ENCODE data around the gene HLA-C.
"Not testable (repeated sequence)": the region's sequence is repeated elsewhere in the genome, so short reads cannot be mapped to it uniquely, and the experiment has no call there.

The HLA-C gene

DNA sequence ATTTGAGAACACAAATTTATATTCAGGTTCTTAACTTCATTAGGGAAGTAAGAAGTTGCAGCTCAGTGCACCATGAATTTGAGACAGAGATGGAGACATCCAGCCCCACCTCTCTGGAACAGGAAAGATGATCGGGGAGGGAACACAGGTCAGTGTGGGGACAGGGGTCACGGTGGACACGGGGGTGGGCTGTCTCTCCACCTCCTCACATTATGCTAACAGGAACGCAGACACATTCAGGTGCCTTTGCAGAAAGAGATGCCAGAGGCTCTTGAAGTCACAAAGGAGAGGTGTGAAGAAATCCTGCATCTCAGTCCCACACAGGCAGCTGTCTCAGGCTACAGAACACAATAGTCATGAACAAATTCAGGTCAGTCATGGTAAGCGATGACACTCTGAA lies 3.1 kb downstream of the HLA-C start:
- DNase-seq, result no peak

DNA sequence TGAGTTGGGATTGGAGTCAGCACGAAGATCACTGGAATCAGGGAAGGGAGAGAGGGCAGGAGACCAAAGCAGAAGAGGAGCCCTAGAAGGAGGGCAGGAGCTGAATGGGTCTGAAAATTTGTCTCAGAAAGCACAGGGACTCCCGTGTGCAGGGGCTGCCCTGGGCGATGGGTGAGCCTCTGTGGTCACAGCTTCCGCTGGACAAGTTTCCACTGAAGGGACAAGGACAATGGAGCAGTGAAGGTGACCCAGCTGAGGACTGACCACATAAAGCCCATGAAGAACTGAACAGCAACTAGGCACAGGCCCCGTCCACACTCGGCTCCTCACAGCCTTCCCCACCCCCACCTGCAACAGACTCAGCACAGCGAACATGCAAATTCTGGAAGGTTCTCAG lies 3.5 kb downstream of the HLA-C start:
- DNase-seq, result no peak

- DNase-seq, result no peak
These were observed 4.1 kb downstream of the HLA-C start for GRCh38 chr6:31267651-31268368.

DNA sequence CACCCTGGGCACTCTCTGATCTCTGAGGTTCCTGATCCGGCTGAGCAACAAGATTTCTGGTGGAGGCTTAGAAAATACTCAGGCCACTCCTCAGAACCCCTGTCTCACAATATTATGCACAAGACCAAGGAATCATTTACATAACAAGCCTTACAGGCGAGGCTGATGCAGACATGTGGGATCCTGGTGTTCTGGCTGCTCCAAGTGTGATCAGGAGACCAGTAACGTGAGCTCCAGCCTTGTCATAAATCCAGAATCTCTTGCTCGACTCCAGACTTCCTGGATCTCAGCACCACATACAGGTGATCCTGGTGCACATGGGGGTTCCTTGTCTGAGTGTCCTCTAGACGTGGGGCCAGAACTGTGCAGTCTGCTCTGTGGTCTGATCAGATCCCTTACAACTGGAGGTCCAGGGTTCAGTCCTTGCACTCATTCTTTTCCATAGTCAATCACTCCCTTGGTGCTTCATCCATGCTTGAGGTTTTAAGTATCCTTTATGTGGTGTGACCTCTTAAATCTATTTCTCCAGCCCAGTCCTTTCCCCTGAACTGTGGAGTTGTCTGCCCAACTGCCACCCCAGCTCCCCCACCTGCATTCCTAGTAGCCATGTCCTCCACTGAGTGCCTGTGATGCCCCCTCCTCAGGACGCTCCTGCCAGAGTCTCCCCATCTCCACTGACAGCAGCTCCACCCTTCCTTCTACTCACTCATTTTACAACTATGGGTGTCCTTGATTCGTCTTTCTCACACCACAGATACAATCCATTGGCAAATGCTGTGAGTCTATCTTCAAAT lies 5.1 kb downstream of the HLA-C start:
- DNase-seq, result no peak

- DNase-seq, result no peak
These were observed 6.0 kb downstream of the HLA-C start for GRCh38 chr6:31265926-31266325.

DNA sequence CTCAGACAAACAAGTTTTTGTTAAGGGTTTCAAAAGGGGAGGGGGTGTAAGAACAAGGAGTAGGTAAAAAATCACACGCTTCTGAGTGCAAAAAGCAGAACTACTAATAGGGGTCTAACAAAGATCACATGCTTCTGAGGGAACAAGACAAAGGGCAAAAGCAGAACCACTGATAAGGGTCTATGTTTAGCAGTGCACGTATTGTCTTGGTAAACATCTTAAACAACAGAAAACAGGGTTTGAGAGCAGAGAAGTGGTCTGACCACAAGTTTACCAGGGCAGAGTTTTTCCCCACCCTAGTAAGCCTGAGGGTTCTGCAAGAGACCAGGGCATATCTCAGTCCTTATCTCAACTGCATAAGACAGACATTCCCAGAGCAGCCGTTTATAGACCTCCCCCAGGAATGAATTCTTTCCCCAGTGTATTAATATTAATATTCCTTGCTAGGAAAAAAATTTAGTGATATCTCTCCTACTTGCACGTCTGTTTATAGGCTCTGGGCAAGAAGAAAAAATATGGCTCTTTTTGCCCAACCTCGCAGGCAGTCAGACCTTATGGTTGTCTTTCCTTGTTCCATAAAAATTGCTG lies 8.5 kb downstream of the HLA-C start:
- not testable (repeated sequence) for DNase-seq

DNA sequence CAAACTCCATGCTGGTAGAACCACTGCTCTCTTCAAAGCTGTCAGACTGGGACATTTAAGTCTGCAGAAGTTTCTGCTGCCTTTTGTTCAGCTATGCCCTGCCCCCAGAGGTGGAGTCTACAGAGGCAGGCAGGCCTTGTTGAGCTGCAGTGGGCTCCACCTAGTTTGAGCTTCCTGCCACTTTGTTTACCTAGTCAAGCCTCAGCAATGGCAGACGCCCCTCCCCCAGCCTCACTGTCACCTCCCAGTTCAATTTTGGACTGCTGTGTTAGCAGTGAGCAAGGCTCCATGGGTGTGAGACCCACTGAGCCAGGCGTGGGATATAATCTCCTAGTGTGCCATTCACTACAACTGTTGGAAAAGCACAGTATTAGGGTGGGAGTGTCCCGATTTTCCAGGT lies 11.9 kb downstream of the HLA-C start:
- DNase-seq, result not testable (repeated sequence)

- DNase-seq, result no peak
These were observed 19.3 kb downstream of the HLA-C start for GRCh38 chr6:31252625-31253024.

GRCh38 chr6:31251261-31251660 lies 20.6 kb downstream of the HLA-C start:
- no peak for DNase-seq

DNA sequence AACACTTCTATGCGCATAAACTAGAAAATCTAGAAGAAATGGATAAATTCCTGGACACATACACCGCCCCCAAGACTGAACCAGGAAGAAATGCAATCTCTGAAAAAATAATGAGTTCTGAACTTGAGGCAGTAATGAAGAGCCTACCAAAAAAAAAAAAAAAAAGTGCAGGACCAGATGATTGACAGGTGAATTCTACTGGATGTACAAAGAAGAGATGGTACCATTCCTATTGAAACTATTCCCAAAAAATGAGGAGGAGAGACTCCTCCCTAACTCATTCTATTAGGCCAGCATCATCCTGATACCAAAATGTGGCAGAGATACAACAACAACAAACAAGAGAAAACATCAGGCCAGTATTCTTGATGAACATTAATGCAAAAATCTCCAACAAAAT lies 22.7 kb downstream of the HLA-C start:
- no peak for DNase-seq

DNA sequence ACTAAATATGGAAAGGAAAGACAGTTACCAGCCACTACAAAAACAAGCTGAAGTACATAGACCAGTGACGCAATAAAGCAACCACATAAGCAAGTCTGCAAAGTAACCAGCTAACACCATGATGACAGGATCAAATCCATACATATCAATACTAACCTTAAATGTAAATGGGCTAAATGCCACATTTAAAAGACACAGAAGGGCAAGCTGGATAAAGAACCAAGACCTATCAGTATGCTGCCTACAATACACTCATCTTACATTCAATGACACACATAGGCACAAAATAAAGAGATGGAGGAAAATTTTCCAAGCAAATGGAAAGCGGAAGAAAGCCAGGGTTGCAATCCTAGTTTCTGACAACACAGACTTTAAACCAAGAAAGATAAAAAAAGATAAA lies 24.1 kb downstream of the HLA-C start:
- DNase-seq, result no peak

DNA sequence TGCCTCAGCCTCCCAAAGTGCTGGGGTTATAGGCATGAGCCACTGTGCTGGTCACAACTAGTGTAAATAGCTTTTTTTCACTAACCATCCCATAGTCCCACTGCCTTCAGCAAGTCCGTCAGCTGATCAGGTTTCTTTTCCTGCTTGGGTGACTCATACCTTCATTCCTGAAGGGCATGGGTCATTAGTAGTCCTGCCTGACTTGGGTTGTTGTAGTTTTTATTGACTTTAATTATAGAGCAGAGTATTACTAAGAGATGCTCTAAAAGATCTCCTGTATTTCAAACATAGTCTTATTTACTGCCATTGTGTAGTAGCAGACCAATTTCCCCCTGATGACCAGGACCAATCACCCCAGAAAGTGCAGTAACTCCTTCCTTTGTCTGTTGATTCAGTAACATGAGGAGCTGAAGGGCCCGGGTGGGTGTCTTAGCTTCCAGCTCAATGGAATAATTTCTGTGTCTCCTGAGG lies 25.8 kb downstream of the HLA-C start:
- DNase-seq, result no peak

- DNase-seq, result no peak
These were observed 28.4 kb downstream of the HLA-C start for GRCh38 chr6:31243508-31243907.

- DNase-seq, result no peak
These were observed 32.0 kb downstream of the HLA-C start for GRCh38 chr6:31239854-31240253.

DNA sequence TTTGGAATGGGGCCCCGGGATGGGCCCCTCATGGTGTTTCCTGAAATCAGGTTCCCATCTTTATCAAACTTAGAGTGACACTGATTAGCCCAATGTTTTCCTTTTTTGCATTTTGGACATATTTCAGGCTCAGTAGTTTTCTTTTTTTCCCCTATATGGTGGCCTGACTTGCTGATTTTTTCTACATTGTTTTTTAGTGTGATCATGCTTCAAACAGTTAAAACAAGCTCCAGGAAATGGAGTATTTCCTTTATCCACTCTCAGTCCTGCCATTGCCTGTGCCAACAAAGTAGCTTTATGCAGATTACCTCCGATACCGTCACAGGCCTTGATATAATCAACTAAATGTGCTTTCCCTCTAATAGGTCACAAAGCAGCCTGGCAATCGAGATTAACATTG lies 37.8 kb downstream of the HLA-C start:
- DNase-seq, result not testable (repeated sequence)

DNA sequence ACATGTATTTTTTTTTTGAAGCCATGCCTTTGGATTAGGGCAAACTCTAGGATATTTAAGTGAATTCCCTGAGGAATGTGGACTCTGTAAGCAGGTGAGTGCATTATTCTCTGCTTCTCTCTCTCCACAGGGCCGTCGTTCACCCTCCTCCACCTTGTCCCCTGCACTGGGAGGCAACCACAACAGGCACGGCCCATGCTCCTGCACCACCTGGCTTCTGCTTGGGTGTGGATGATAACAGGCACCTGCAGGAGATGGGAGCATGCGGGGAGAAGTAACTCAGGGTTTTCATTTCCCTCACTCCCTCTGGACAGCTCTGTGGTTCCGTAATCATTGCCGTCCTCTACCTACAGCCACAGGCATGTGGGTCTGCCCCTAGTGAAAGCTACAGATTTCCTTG lies 43.4 kb downstream of the HLA-C start:
- DNase-seq, result no peak

DNA sequence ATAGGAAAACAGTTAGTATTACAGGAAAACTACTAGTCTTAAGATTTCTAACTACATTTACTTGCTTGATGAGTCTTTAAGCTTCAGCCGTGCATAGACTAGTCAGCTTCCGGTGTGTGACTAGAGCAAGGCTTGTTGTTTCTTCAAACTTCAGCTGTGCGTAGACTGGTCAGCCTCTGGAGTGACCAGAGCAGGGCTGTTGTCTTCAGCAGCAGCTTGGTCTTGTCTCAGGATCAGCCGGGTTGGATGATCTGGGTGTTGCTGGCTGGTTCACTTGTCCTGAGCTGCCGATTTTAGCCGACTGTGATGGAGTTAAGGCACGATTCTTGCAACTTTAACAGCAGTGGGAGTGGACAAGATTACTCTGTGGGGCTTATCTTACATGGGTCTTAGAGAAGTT lies 44.7 kb downstream of the HLA-C start:
- no peak for DNase-seq

GRCh38 chr6:31225735-31226134 lies 46.2 kb downstream of the HLA-C start:
- DNase-seq, result no peak

DNA sequence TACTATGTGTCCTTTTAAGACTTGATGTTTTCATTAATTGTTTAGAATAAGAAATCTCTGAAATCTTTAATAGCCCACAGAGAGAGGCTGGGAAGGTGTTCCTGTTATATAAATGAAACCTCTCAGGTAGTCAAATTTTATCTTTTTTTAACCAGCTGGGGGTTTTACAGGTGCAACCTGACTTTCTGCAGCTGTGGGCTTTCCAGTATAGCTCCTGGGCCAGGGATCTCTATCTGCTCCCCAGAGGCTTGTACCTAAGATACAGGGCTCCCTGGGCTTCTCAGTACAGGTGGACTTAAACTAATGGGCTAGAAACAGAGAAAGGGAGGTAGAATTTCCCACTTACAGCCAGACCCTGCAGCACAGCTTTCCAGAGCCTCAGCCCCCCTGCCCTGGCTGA lies 49.4 kb downstream of the HLA-C start:
- DNase-seq, result no peak

Data from NCI-H1105 treated with DMSO at 0.1 percent for 48 hours (cell line).